HEK293 (cell line): ENCODE data around the gene NAV3.
A peak's percentile ranks its signal among the peaks of the same experiment; 100 is the strongest.

Experiments used
- CTCF ChIA-PET: fragments of 350-600 bp; formaldehyde crosslinking; extraction: SDS; loops from one replicate; lab custom pipeline; 2021; ENCODE audit warnings: antibody characterized with exemption; lab: Yijun Ruan, JAX
- POLR2A ChIA-PET: fragments of 300-600 bp; formaldehyde crosslinking; extraction: SDS; loops from one replicate; lab custom pipeline; 2020; ENCODE audit warnings: antibody characterized with exemption, inconsistent platforms; lab: Yijun Ruan, JAX
- H3K27ac ChIP-seq: fragments of 200-500 bp; sonication (Bioruptor generic); 2 replicates; pipeline ENCODE4 v1.5.1; 2014; ENCODE audit warnings: low read depth, low read length, control low read depth, inconsistent platforms; ENCODE audit errors: extremely low read depth
- H3K36me3 ChIP-seq, 2 experiments: fragments of 200-500 bp in 1 of 2; sonication (Bioruptor generic) in 1 of 2; 1 replicate in 1 of 2; 2 replicates in 1 of 2; pipeline ENCODE4 v1.5.1; 2014 to 2017; ENCODE audit warnings: inconsistent platforms in 2 of 2, low read length in 2 of 2; ENCODE audit not compliant: control insufficient read depth in 2 of 2, insufficient read depth in 1 of 2
- H3K4me1 ChIP-seq: fragments of 200-500 bp; sonication (Bioruptor generic); 2 replicates; pipeline ENCODE4 v1.5.1; 2014; ENCODE audit warnings: mild to moderate bottlenecking, low read length, inconsistent platforms; ENCODE audit not compliant: control insufficient read depth, insufficient read depth
- H3K4me3 ChIP-seq: 2 replicates; pipeline ENCODE4 v1.5.1; 2011; ENCODE audit warnings: low read depth, mild to moderate bottlenecking, control low read depth, low read length, moderate library complexity
- H3K9me3 ChIP-seq: fragments of 200-500 bp; sonication (Bioruptor generic); 2 replicates; pipeline ENCODE4 v1.5.1; 2014; ENCODE audit warnings: low read depth, low read length, inconsistent platforms; ENCODE audit not compliant: control insufficient read depth, insufficient read depth
- MEIS1 ChIP-seq: sonication (generic); formaldehyde crosslinking; IDR thresholded peaks from 2 replicates; pipeline ENCODE4 v1.8.1; 2022; ENCODE audit warnings: missing genetic modification reagents, mild to moderate bottlenecking, borderline replicate concordance
- MYNN ChIP-seq: fragments of 450-650 bp; formaldehyde crosslinking; IDR thresholded peaks from 2 replicates; pipeline ENCODE4 v1.5.1; 2016; ENCODE audit warnings: missing biosample characterization, missing genetic modification characterization, borderline replicate concordance
- ZIC2 ChIP-seq: fragments of 450-650 bp; formaldehyde crosslinking; IDR thresholded peaks from 2 replicates; pipeline ENCODE4 v1.5.1; 2016; ENCODE audit warnings: missing biosample characterization, missing genetic modification characterization
- ZNF157 ChIP-seq: fragments of 450-650 bp; formaldehyde crosslinking; IDR thresholded peaks from 2 replicates; pipeline ENCODE4 v1.5.1; 2016; ENCODE audit warnings: missing biosample characterization, missing genetic modification characterization
- ZNF214 ChIP-seq: fragments of 450-650 bp; formaldehyde crosslinking; IDR thresholded peaks from 2 replicates; pipeline ENCODE4 v1.5.1; 2017; ENCODE audit warnings: missing biosample characterization, mild to moderate bottlenecking, missing genetic modification characterization, borderline replicate concordance
- ZNF311 ChIP-seq: fragments of 450-650 bp; formaldehyde crosslinking; IDR thresholded peaks from 2 replicates; pipeline ENCODE4 v1.5.1; 2017; ENCODE audit warnings: missing biosample characterization, missing genetic modification characterization, borderline replicate concordance
- ZNF510 ChIP-seq: fragments of 450-650 bp; formaldehyde crosslinking; IDR thresholded peaks from 2 replicates; pipeline ENCODE4 v1.5.1; 2018; ENCODE audit warnings: mild to moderate bottlenecking, missing genetic modification characterization, missing biosample characterization; ENCODE audit not compliant: insufficient replicate concordance
- ZNF585B ChIP-seq: fragments of 450-650 bp; formaldehyde crosslinking; IDR thresholded peaks from 2 replicates; pipeline ENCODE4 v1.5.1; 2016; ENCODE audit warnings: missing biosample characterization, missing genetic modification characterization
- ZNF596 ChIP-seq: fragments of 450-650 bp; IDR thresholded peaks from 2 replicates; pipeline ENCODE4 v1.5.0; 2018; ENCODE audit warnings: missing biosample characterization, mild to moderate bottlenecking, missing genetic modification characterization, moderate library complexity
- ZNF621 ChIP-seq: fragments of 450-650 bp; formaldehyde crosslinking; IDR thresholded peaks from 2 replicates; pipeline ENCODE4 v1.5.1; 2017; ENCODE audit warnings: missing biosample characterization, missing genetic modification characterization
- ZNF623 ChIP-seq: fragments of 450-650 bp; formaldehyde crosslinking; IDR thresholded peaks from 2 replicates; pipeline ENCODE4 v1.5.1; 2016; ENCODE audit warnings: missing biosample characterization, missing genetic modification characterization
- ZSCAN30 ChIP-seq: fragments of 450-650 bp; IDR thresholded peaks from 2 replicates; pipeline ENCODE4 v1.5.1; 2018; ENCODE audit warnings: missing biosample characterization, mild to moderate bottlenecking, missing genetic modification characterization, moderate library complexity
- TF ChIP-seq, protein P1 (sequence below): fragments of 450-650 bp; formaldehyde crosslinking; IDR thresholded peaks from 2 replicates; pipeline ENCODE4 v1.5.1; 2016; ENCODE audit warnings: missing biosample characterization, missing genetic modification characterization
- TF ChIP-seq, protein P2 (sequence below): fragments of 450-650 bp; formaldehyde crosslinking; IDR thresholded peaks from 2 replicates; pipeline ENCODE4 v1.5.1; 2016; ENCODE audit warnings: missing biosample characterization, missing genetic modification characterization, borderline replicate concordance
- TF ChIP-seq, protein P3 (sequence below): fragments of 450-650 bp; formaldehyde crosslinking; IDR thresholded peaks from 2 replicates; pipeline ENCODE4 v1.5.1; 2016; ENCODE audit warnings: missing biosample characterization, missing genetic modification characterization
- TF ChIP-seq, protein P4 (sequence below): fragments of 450-650 bp; formaldehyde crosslinking; IDR thresholded peaks from 2 replicates; pipeline ENCODE4 v1.5.1; 2016; ENCODE audit warnings: missing biosample characterization, missing genetic modification characterization

Gene NAV3, protein sequence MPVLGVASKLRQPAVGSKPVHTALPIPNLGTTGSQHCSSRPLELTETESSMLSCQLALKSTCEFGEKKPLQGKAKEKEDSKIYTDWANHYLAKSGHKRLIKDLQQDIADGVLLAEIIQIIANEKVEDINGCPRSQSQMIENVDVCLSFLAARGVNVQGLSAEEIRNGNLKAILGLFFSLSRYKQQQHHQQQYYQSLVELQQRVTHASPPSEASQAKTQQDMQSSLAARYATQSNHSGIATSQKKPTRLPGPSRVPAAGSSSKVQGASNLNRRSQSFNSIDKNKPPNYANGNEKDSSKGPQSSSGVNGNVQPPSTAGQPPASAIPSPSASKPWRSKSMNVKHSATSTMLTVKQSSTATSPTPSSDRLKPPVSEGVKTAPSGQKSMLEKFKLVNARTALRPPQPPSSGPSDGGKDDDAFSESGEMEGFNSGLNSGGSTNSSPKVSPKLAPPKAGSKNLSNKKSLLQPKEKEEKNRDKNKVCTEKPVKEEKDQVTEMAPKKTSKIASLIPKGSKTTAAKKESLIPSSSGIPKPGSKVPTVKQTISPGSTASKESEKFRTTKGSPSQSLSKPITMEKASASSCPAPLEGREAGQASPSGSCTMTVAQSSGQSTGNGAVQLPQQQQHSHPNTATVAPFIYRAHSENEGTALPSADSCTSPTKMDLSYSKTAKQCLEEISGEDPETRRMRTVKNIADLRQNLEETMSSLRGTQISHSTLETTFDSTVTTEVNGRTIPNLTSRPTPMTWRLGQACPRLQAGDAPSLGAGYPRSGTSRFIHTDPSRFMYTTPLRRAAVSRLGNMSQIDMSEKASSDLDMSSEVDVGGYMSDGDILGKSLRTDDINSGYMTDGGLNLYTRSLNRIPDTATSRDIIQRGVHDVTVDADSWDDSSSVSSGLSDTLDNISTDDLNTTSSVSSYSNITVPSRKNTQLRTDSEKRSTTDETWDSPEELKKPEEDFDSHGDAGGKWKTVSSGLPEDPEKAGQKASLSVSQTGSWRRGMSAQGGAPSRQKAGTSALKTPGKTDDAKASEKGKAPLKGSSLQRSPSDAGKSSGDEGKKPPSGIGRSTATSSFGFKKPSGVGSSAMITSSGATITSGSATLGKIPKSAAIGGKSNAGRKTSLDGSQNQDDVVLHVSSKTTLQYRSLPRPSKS (N-terminal part only)

DNA sequence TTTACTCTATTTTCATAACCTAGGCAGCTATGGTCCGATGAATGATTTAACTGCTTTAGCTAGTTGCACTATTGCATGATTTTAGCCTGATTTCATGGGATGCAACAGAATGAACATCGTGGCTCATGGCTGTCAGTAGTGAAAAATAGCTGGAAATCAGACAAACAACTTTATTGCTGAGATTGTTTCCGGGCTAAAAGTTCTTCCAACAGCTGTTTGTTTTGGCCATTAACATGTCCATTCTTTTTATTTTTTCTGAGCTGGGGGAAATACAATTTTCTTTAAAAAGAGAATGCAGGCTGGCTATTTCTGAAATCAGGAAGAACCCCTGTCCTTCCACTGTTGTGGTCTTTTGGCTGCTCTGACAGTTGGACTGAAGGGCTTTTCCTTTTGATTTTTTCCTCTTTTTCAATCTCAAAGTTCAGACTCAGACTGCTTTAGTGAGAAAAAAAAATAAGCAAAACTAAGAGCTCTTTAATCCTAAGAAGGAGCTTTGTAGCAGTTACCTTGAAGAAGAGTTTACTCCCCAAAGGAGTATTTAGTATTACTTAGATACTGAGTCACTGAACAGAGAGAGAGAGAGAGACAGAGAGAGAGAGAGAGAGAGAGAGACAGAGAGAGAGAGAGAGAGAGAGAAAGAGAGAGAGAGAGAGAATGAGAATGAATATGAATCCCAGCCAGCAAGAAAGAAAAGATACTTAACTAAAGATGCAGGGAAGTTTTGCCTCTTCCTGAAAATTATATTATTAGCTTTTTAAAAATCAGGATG is at the start of gene NAV3:
Gene NAV3, plus strand, starts transcription at position 312 of the 769 bp plus-strand sequence. CDS start 568 bp downstream, outside the sequence.
- POLR2A ChIA-PET: no interaction called here
- H3K27ac ChIP-seq: no peak within 1 kb of the TSS

DNA sequence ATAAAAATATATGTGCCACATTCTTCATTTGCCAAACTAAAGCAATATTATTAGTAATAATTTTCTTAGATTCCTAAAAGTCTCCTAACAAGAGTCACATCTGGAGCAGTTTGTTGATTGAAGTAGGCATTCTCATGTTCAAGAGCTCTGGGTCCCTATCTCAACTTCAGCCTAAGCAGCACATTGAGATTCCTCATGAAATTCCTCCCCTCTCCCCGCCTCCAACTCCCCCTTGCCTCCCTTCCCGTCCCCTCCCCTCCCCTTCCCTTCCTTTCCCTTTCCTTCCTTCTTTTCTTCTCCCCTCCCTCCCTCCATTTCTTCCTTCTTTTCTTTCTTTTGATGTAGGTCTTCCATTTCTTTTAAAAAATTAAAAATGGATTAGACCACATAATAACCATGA is 48.7 kb upstream of the NAV3 start:
- Histone ChIP-seq H3K4me3 (no peak overlapping the region), H3K9me3 (no peaks in the 10 kb centered on the region), H3K4me1 (no peaks in the 10 kb centered on the region), H3K36me3 (no peaks in the 10 kb centered on the region), H3K27ac (no peak overlapping the region)
- POLR2A ChIA-PET: no interaction called here
- CTCF ChIA-PET: no interaction called here
- TF ChIP-seq ZSCAN30 (tag by site-specific recombination) (no peak), ZNF214 (tag by site-specific recombination) (no peak), ZIC2 (tag by site-specific recombination) (no peak), ZNF621 (no peak), ZNF623 (tag by site-specific recombination) (no peak), MYNN (tag by site-specific recombination) (no peak), ZNF311 (tag by site-specific recombination) (no peak), ZNF510 (tag by site-specific recombination) (no peak), MEIS1 (CRISPR knock-in tag) (no peak)
- TF ChIP-seq, protein P1, sequence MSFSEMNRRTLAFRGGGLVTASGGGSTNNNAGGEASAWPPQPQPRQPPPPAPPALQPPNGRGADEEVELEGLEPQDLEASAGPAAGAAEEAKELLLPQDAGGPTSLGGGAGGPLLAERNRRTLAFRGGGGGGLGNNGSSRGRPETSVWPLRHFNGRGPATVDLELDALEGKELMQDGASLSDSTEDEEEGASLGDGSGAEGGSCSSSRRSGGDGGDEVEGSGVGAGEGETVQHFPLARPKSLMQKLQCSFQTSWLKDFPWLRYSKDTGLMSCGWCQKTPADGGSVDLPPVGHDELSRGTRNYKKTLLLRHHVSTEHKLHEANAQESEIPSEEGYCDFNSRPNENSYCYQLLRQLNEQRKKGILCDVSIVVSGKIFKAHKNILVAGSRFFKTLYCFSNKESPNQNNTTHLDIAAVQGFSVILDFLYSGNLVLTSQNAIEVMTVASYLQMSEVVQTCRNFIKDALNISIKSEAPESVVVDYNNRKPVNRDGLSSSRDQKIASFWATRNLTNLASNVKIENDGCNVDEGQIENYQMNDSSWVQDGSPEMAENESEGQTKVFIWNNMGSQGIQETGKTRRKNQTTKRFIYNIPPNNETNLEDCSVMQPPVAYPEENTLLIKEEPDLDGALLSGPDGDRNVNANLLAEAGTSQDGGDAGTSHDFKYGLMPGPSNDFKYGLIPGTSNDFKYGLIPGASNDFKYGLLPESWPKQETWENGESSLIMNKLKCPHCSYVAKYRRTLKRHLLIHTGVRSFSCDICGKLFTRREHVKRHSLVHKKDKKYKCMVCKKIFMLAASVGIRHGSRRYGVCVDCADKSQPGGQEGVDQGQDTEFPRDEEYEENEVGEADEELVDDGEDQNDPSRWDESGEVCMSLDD: no peak
- TF ChIP-seq, protein P2, sequence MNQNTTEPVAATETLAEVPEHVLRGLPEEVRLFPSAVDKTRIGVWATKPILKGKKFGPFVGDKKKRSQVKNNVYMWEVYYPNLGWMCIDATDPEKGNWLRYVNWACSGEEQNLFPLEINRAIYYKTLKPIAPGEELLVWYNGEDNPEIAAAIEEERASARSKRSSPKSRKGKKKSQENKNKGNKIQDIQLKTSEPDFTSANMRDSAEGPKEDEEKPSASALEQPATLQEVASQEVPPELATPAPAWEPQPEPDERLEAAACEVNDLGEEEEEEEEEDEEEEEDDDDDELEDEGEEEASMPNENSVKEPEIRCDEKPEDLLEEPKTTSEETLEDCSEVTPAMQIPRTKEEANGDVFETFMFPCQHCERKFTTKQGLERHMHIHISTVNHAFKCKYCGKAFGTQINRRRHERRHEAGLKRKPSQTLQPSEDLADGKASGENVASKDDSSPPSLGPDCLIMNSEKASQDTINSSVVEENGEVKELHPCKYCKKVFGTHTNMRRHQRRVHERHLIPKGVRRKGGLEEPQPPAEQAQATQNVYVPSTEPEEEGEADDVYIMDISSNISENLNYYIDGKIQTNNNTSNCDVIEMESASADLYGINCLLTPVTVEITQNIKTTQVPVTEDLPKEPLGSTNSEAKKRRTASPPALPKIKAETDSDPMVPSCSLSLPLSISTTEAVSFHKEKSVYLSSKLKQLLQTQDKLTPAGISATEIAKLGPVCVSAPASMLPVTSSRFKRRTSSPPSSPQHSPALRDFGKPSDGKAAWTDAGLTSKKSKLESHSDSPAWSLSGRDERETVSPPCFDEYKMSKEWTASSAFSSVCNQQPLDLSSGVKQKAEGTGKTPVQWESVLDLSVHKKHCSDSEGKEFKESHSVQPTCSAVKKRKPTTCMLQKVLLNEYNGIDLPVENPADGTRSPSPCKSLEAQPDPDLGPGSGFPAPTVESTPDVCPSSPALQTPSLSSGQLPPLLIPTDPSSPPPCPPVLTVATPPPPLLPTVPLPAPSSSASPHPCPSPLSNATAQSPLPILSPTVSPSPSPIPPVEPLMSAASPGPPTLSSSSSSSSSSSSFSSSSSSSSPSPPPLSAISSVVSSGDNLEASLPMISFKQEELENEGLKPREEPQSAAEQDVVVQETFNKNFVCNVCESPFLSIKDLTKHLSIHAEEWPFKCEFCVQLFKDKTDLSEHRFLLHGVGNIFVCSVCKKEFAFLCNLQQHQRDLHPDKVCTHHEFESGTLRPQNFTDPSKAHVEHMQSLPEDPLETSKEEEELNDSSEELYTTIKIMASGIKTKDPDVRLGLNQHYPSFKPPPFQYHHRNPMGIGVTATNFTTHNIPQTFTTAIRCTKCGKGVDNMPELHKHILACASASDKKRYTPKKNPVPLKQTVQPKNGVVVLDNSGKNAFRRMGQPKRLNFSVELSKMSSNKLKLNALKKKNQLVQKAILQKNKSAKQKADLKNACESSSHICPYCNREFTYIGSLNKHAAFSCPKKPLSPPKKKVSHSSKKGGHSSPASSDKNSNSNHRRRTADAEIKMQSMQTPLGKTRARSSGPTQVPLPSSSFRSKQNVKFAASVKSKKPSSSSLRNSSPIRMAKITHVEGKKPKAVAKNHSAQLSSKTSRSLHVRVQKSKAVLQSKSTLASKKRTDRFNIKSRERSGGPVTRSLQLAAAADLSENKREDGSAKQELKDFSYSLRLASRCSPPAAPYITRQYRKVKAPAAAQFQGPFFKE: no peak
- TF ChIP-seq, protein P3, sequence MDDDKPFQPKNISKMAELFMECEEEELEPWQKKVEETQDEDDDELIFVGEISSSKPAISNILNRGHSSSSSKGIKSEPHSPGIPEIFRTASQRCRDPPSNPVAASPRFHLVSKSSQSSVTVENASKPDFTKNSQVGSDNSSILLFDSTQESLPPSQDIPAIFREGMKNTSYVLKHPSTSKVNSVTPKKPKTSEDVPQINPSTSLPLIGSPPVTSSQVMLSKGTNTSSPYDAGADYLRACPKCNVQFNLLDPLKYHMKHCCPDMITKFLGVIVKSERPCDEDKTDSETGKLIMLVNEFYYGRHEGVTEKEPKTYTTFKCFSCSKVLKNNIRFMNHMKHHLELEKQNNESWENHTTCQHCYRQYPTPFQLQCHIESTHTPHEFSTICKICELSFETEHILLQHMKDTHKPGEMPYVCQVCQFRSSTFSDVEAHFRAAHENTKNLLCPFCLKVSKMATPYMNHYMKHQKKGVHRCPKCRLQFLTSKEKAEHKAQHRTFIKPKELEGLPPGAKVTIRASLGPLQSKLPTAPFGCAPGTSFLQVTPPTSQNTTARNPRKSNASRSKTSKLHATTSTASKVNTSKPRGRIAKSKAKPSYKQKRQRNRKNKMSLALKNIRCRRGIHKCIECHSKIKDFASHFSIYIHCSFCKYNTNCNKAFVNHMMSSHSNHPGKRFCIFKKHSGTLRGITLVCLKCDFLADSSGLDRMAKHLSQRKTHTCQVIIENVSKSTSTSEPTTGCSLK (tag by site-specific recombination): no peak
- TF ChIP-seq, protein P4, sequence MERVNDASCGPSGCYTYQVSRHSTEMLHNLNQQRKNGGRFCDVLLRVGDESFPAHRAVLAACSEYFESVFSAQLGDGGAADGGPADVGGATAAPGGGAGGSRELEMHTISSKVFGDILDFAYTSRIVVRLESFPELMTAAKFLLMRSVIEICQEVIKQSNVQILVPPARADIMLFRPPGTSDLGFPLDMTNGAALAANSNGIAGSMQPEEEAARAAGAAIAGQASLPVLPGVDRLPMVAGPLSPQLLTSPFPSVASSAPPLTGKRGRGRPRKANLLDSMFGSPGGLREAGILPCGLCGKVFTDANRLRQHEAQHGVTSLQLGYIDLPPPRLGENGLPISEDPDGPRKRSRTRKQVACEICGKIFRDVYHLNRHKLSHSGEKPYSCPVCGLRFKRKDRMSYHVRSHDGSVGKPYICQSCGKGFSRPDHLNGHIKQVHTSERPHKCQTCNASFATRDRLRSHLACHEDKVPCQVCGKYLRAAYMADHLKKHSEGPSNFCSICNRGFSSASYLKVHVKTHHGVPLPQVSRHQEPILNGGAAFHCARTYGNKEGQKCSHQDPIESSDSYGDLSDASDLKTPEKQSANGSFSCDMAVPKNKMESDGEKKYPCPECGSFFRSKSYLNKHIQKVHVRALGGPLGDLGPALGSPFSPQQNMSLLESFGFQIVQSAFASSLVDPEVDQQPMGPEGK (tag by site-specific recombination): no peak

More for the DNA sequence above, at the start of gene NAV3:
- CTCF ChIA-PET: interaction anchor here (1.2 kb wide), 1 partner anchor 95 kb away, joined by 4 read pairs; no protein-coding TSS in a partner anchor
- Histone ChIP-seq H3K4me1 (no peaks in the 10 kb centered on the region; the same call in 1 of the 2 replicates), H3K4me3 (no peak within 1 kb of the TSS), H3K36me3 (no peaks in the 10 kb centered on the region), H3K9me3 (no peaks in the 10 kb centered on the region)
- TF ChIP-seq ZNF596 (peak; percentile 45; the same call in 1 of the 2 replicates), ZNF585B (tag by site-specific recombination) (no peak), ZNF157 (tag by site-specific recombination) (no peak)
